GM12878 (cell line): ENCODE data around the gene SGK2. TPM values are rescaled to one million over a fixed set of nuclear protein-coding genes. Genes with fewer than 3 reads are reported as not detected.
A peak's percentile ranks its signal among the peaks of the same experiment; 100 is the strongest.

Experiments used
- CBX5 ChIP-seq: sonication (generic); IDR thresholded peaks from 2 replicates; pipeline ENCODE4 v1.6.1; 2016; ENCODE audit warnings: low read depth, moderate library complexity, mild to moderate bottlenecking, inconsistent platforms
- CREB1 ChIP-seq: IDR thresholded peaks from 2 replicates; pipeline ENCODE4 v1.6.1; 2012; ENCODE audit warnings: low read depth, mild to moderate bottlenecking, inconsistent platforms
- EED ChIP-seq: sonication (generic); IDR thresholded peaks from 2 replicates; pipeline ENCODE4 v1.6.1; 2016; ENCODE audit warnings: antibody characterized with exemption, low read depth
- ETV6 ChIP-seq, 2 experiments: fragments of 450-650 bp in 1 of 2; IDR thresholded peaks in 1 of 2; conservative IDR thresholded peaks in 1 of 2; 2 replicates each; pipeline ENCODE4 v1.6.1; 2014; ENCODE audit warnings: antibody characterized with exemption in 1 of 2, borderline replicate concordance in 1 of 2, low read depth in 1 of 2, mild to moderate bottlenecking in 1 of 2, moderate library complexity in 1 of 2
- EZH2 ChIP-seq: IDR thresholded peaks from 2 replicates; pipeline ENCODE4 v1.6.1; 2012; ENCODE audit warnings: low read depth, mild to moderate bottlenecking, control low read depth, inconsistent platforms, low read length, borderline replicate concordance; ENCODE audit not compliant: control insufficient read depth
- HDAC2 ChIP-seq: fragments of 200-600 bp; sonication (generic); IDR thresholded peaks from 2 replicates; pipeline ENCODE4 v1.6.1; 2017
- MAX ChIP-seq: IDR thresholded peaks from 2 replicates; pipeline ENCODE4 v1.6.1; 2012; ENCODE audit warnings: low read depth, low read length, improper control_type of control experiment
- MTA2 ChIP-seq: fragments of 450-650 bp; IDR thresholded peaks from 2 replicates; pipeline ENCODE4 v1.6.1; 2016; ENCODE audit warnings: low read depth, mild to moderate bottlenecking, moderate library complexity
- MXI1 ChIP-seq: fragments of 150-350 bp; IDR thresholded peaks from 2 replicates; pipeline ENCODE4 v1.6.1; 2011; ENCODE audit warnings: low read depth, mild to moderate bottlenecking, inconsistent platforms, low read length, improper control_type of control experiment
- MYB ChIP-seq: fragments of 150-350 bp; IDR thresholded peaks from 2 replicates; pipeline ENCODE4 v1.6.1; 2014; ENCODE audit warnings: mild to moderate bottlenecking, low read depth, low read length, borderline replicate concordance
- NR2C1 ChIP-seq: fragments of 450-650 bp; IDR thresholded peaks from 2 replicates; pipeline ENCODE4 v1.6.1; 2017; ENCODE audit warnings: antibody characterized with exemption, mild to moderate bottlenecking, moderate library complexity
- NR2C2 ChIP-seq: IDR thresholded peaks from 2 replicates; pipeline ENCODE4 v1.6.1; 2011; ENCODE audit warnings: borderline replicate concordance, low read depth; ENCODE audit not compliant: control insufficient read depth, insufficient read length
- PBX3 ChIP-seq: IDR thresholded peaks from 2 replicates; pipeline ENCODE4 v1.6.1; 2011; ENCODE audit warnings: mild to moderate bottlenecking, low read depth, low read length, moderate library complexity; ENCODE audit not compliant: insufficient replicate concordance
- RELA ChIP-seq: fragments of 450-650 bp; IDR thresholded peaks from 2 replicates; pipeline ENCODE4 v1.8.0; 2014; ENCODE audit warnings: borderline replicate concordance; ENCODE audit not compliant: partially characterized antibody
- SP1 ChIP-seq: IDR thresholded peaks from one replicate; pipeline ENCODE4 v1.6.1; 2011; ENCODE audit warnings: low read depth, low read length
- SREBF1 ChIP-seq: IDR thresholded peaks from 2 replicates; pipeline ENCODE4 v1.6.1; 2012; ENCODE audit warnings: mild to moderate bottlenecking, low read length
- TCF7 ChIP-seq: IDR thresholded peaks from 2 replicates; pipeline ENCODE4 v1.6.1; 2014; ENCODE audit warnings: antibody characterized with exemption, borderline replicate concordance
- ZBTB40 ChIP-seq: fragments of 450-650 bp; IDR thresholded peaks from 2 replicates; pipeline ENCODE4 v1.6.1; 2016; ENCODE audit warnings: mild to moderate bottlenecking, moderate library complexity, borderline replicate concordance
- ZNF384 ChIP-seq: IDR thresholded peaks from 2 replicates; pipeline ENCODE4 v1.6.1; 2012; ENCODE audit warnings: low read depth, mild to moderate bottlenecking, low read length, improper control_type of control experiment, borderline replicate concordance
- polyA plus RNA-seq, 11 experiments: library from polyadenylated mRNA; depleted of rRNA in 4 of 11; unstranded in 6 of 11; stranded (reverse) in 5 of 11; fragments of >200 nt; fragmentation: Nextera tagmentation in 4 of 11; fragmentation: Illumina TruSeq in 1 of 11; extraction: Ambion mirVana in 4 of 11; extraction: Trizol in 1 of 11; gene quantifications; 1 replicate in 1 of 11; 2 replicates in 10 of 11; pipeline versions ENCODE4 v1.2.1 to v1.2.3, GENCODE V29; 2011 to 2016; ENCODE audit warnings: inconsistent platforms in 2 of 11, missing spikeins in 2 of 11, low read depth in 1 of 11
- total RNA-seq, 4 experiments: library from RNA; depleted of rRNA in 3 of 4; stranded (reverse); fragments of >200 nt in 3 of 4; fragmentation: Illumina TruSeq in 1 of 4; extraction: Trizol in 1 of 4; gene quantifications; 2 replicates each; pipeline versions ENCODE4 v1.2.1 to v1.2.3, GENCODE V29; 2013 to 2021

SGK2 gene
- total and polyA plus RNA-seq, 10 of the 15 experiments (the other 5 are each of a cell fraction or from before 2014, with no cell fraction given), result 0.04 to 0.96 (median 0.22) TPM; not detected in 3

- TF ChIP-seq EZH2, result no peak
- 0 out of 2 replicates have a peak, but pooled peaks have one; percentile 49 for TF ChIP-seq MTA2
- peak; percentile 64; the same call in 1 of the 2 replicates for TF ChIP-seq EED
- peak; percentile 49 for TF ChIP-seq RELA
- TF ChIP-seq HDAC2, result no peak
- TF ChIP-seq MXI1, result peak; percentile 75
- peak; percentile 36; the same call in 1 of the 2 replicates for TF ChIP-seq ZBTB40
- no peak for TF ChIP-seq ZNF384
- TF ChIP-seq MAX, result peak; percentile 47; the same call in 1 of the 2 replicates
- no peak for TF ChIP-seq NR2C1
- TF ChIP-seq MYB, result no peak
- TF ChIP-seq SP1, result peak; percentile 37
- peak; percentile 92 for TF ChIP-seq CREB1
- TF ChIP-seq TCF7, result no peak
- TF ChIP-seq PBX3, result no peak
- TF ChIP-seq NR2C2, result no peak
- TF ChIP-seq ETV6 (conservative IDR thresholded peaks at IDR 0.05 in 1 of 2, IDR thresholded peaks at IDR 0.05 in 1 of 2; ENCODE audit: borderline replicate concordance in 1 of 2, low read depth in 1 of 2), result no peak
- no peak for TF ChIP-seq CBX5
- TF ChIP-seq SREBF1, result peak; percentile 99
Observed at GRCh38 chr20:43590392-43591303, 31.8 kb downstream of the SGK2 start, which contains the start of gene IFT52 (continued).
